Tibial nerve (tissue), 3 donors: ENCODE measurements around the gene INO80B.

ENCODE experiments used
- CTCF ChIP-seq, 5 experiments: fragments of 200-600 bp in 3 of 5; fragments of 450-650 bp in 2 of 5; sonication (generic) in 3 of 5; IDR thresholded peaks; one replicate each; pipeline ENCODE4 v1.5.1; 2016 to 2019; ENCODE audit warnings: antibody characterized with exemption in 5 of 5, mild to moderate bottlenecking in 3 of 5, moderate library complexity in 2 of 5
- POLR2A ChIP-seq, 2 donors: fragments of 450-650 bp; IDR thresholded peaks; one replicate each; pipeline ENCODE4 v1.6.1; 2017; ENCODE audit warnings: antibody characterized with exemption in 2 of 2, mild to moderate bottlenecking in 2 of 2, moderate library complexity in 2 of 2

- no peak for TF ChIP-seq CTCF (IDR thresholded peaks at IDR 0.05)
- TF ChIP-seq POLR2A (IDR thresholded peaks at IDR 0.05), result no peak
Measured at GRCh38 chr2:74439373-74439772, 15.5 kb upstream of the INO80B start.
